Glomerular visceral epithelial cell (primary cell): ENCODE measurements around the gene FRYL.
A peak's percentile ranks its signal among the peaks of the same experiment; 100 is the strongest.

ENCODE experiments used
- DNase-seq: peaks from one replicate; pipeline ENCODE4 v3.0.0-alpha.2; 2016; ENCODE audit errors: extremely low spot score

FRYL gene

GRCh38 chr4:48557478-48557877 is 222.6 kb downstream of the FRYL start:
- DNase-seq = no peak

DNA sequence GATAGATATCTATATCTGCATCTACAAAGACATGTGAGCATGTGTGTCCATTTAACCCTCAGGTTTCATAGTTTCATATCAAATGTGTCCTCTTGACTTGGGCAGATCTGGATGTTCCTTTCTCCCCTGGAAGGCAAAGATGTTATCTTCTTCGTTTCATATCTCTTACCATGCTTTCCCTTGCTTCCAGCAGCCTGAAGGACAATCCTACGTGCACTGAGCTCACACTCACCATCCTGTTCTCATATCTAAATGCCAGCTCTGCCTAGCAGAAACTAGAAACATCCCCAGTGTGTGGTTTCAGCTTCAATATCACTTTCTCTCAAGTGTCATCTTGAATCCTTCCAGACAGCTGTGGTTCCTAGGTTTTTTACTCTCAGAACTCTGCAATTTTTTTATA is 223.8 kb downstream of the FRYL start:
- no peak for DNase-seq

DNA sequence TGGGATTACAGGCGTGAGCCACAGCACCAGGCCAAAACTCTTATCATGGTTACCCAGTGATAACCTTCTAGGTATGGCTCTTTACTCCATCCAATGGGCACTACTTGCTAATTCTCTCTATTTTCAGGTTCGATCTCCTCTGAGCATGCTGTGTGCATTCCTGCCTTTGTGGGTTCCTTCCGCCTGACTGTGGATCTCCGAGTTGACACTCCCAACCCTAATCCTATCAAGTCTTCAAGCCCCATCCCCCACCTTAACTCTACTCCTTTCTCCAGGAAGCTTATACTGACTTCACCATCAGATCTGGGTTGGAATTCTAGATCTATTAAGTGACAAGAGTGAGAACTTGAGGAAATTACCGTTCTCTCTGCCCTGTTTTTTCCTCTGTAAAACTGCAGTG is 225.5 kb downstream of the FRYL start:
- no peak for DNase-seq

DNA sequence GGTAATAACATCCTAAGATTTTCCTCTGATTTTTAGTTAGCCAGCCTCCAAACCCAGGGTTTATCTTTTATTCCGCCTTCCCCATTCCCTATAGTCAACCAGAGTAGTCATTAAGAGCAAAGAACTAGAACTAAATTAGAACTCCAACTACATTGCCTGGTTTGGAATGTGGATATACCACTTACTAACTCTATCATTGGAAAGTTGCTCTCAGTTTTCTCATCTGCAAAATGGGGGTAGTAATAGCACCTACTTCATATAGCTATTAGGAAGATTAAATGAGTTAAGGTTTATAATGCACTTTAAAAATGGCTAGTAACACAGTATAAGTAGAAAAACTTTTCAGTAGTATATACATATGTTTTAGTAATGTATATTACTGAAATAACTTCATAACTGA is 226.4 kb downstream of the FRYL start:
- no peak for DNase-seq

DNA sequence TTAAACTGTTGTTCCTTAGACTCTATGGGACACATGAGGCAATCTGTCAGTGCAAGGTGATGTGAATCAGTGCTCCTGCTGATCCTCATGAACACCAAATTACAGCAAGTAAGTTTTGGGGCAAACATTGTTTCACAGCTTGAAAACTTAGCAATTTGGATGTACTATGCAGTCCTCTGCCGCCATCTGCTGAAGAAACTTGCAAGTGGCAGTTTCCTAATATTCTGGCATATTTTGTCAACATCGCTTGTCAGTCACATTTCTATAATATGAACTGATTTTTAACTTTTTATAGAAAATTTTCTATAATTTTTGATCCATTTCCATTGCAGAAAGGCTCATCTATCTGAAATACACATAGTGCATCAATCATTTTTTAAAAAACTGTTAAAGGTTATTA is 233.7 kb downstream of the FRYL start:
- peak; percentile 39 for DNase-seq

DNA sequence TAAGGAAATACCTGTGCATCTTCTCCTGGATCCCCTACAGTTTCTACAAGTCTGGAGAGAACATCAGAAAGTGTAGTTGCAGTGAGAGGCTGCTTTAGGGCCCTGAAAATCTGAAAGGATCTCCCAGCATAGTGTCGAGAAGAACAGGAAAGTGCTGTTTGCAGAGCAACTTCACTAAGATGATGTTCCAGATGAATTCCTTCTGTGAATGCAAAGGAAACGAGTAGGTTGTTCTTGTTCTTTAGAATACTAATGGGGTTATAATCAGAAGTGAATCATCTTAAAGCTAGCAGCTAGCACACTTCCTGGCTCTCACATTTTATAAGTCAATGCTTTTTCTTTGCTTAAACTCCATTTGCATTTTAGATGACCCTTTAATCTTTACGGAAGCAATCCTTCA is 236.3 kb downstream of the FRYL start:
- no peak for DNase-seq

DNA sequence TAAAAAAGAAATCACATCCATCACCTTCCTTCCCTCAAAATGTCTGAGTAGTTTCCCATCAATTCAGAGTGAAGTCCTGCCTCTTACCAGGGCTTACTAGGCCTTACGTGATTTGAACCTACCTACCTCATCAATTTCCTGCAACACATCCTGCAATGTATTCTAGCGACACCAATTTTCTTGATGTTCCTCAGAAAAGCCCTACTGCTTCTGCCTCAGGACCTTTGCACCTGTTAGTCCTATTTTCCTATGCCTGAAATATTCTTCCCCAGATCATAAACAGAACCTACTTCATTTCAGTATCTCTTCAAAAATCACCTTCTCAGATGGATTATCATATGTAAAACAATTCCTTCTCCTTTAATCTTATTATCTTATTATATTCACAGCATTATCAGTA is 237.2 kb downstream of the FRYL start:
- DNase-seq = no peak

GRCh38 chr4:48539597-48539996 is 240.5 kb downstream of the FRYL start:
- no peak for DNase-seq

- DNase-seq = no peak
Measured at GRCh38 chr4:48538358-48538757, 241.7 kb downstream of the FRYL start.

DNA sequence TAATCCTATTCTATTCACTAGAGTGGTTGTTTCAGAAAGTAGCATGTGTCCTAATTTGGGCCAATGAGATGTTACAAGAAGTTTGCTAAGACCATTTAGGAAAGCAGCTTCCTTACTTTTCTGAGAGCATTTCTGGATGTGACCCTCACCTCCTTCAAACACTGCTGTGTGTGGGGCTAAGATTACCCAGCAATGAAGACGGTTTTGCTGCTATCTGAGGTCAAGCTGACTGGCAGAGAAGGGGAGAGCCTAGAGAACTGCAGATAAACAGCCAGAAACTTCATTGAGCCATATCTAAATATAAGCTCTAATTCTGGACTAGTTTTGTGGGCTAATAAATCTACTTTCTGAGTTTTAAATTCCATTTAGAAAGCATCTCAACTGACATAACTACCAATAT is 253.7 kb downstream of the FRYL start:
- no peak for DNase-seq

- no peak for DNase-seq
Measured at GRCh38 chr4:48518143-48518542, 261.9 kb downstream of the FRYL start.

GRCh38 chr4:48509543-48509942 is 270.5 kb downstream of the FRYL start:
- DNase-seq = no peak

DNA sequence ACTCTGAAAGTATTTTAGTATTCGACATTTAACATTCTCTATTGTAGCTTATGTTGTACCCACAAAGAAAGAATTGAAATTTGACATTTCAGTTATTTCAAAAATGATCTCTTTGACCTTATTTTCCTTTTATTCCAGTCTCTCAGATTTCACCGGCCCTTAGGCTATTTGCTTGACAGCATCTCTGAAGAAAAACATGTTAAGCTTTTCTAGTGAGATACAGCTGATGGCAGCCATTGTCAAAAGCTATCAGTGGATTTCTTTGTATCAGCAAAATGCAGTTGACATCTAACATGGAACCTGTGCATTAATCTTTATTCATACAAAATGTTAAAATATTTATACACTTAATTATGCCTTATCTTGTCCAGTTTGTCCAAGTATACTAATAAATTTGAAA is 273.4 kb downstream of the FRYL start:
- no peak for DNase-seq

DNA sequence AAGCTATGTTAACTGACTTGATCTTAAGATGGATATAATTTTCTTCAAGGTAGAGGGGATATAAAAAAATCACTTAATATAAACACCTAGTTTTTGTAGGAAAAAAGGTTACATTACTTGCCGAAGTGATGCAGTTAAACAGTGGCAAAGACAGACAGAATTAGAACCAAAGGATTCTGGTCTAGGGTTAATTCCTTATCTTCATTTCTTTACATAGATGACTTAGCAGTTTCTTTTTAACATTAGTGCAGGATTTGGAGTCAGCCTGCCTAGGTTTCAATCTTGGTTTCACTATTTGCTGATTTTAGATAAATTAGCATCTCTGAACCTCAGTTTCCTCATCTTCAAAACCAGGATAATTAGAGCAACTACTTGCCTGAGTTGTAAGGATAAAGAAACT is 275.7 kb downstream of the FRYL start:
- DNase-seq = no peak

DNA sequence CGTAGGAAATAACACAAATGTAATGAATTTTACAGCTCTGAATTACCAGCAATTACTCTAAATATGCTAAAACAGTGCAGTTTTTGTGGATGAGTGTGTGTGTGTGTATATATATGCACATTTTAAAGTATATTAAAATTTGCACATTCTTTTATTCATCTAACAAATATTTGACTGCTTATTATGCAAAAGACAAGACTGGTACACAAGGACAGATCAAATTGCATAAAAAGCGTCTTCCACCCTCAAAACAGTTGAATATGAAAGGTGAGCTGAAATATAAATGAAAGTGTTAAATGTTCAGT is 276.1 kb downstream of the FRYL start:
- no peak for DNase-seq

- DNase-seq = no peak
Measured at GRCh38 chr4:48503233-48504025, 276.6 kb downstream of the FRYL start.

DNA sequence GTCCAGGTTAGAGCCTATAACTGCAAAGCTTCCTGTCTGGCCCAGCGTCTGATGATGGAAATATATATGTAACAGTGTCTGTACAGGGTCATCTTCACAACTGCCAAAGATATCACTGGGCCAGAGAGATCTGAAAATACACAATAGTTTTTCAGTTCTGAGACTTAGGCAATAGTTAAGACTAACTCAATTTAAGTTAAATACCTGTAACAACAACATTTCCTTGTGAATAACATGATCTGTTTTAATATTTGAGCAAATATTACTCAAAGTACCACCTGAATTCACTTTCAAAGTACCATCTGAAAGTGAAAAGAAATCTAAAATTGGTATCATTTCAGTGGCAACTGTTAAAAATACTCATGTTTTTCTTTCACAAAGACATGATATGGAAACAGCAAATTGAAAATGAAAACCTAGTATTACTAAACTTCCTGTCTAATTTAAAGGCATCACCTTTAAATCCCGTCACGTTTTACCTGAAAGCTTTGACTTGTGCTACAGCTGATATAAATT is 280.5 kb downstream of the FRYL start:
- DNase-seq = no peak

- DNase-seq = no peak
Measured at GRCh38 chr4:48498895-48499294, 281.2 kb downstream of the FRYL start.

DNA sequence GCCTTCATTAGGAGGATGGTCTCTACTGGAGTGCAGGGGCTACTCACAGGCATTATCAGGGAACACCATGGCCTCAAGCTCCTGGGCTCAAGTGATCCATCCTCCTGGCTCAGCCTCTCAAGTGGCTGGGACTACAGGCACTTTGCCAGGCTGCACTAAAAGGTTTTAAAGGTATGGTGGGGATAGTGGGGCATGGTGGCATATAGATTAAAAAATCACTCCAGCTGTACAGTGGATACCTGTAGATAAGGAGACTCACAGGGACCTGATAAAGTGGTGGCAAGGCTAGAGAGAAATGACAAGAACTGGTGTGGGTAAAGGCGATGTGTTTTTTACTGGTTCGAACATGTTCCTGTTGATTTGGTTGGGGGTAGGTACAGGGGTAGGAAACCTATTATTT is 284.1 kb downstream of the FRYL start:
- no peak for DNase-seq

DNA sequence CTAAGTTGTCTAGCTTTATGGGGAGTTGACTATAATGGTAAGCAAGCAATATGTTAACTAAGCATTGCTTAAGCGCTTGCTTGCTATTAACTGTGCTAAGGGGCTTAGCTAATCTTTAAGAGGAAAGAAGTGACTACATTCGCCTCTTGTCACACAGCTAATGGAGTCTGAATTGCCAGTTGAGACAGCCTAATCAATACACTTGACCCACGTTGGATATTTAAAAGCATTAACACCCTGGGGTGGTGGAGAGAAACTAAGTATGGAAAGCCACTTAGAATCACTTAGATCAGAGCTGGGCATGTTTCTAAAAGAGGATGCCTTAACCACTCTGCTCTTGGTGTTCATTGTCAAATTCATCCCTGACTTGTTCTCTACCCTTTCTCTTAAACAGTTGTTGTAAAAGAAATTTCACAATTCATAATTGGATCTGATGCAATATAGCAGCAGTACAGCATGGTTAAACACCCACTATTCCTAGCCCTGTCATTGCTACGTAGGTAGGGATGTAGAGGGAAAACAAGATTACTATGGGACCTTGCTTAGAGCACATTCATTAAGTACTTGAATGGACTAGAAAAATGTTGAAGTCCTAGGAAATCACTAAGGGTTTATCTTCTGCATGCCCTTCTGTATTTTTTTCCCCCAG is 286.5 kb downstream of the FRYL start:
- no peak for DNase-seq

DNA sequence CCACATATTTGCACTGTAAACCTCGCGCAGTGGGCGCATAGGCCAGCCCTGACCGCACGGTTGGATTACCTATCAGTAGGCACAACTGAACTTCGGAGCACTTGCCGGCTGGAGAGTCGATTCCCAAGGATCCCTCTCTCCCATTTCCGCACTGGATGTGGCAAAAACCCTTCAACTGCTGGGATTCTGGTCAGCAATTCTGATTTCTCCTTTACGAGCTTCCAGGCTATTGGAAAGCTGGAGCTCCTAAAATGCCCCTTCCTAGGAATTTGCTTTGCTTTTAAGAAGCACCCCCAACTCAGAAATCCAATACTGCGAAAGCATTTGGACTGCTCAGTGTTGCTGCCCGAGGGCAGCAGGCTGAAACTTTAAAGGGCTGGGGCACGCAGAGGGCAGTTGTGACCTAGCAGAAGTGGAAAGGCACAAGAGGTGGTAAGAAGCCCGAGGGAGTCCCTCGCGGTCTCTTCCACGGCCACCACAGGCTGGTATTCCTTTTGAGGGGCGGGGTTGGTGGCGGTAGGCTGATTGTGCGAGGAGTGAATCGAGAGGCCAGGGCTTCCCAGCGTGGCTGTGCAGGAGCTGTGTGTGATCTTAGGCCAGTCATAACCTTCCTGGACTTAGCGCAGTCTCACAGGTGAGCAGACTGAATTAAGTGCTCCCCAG is 288.4 kb downstream of the FRYL start:
- no peak for DNase-seq

DNA sequence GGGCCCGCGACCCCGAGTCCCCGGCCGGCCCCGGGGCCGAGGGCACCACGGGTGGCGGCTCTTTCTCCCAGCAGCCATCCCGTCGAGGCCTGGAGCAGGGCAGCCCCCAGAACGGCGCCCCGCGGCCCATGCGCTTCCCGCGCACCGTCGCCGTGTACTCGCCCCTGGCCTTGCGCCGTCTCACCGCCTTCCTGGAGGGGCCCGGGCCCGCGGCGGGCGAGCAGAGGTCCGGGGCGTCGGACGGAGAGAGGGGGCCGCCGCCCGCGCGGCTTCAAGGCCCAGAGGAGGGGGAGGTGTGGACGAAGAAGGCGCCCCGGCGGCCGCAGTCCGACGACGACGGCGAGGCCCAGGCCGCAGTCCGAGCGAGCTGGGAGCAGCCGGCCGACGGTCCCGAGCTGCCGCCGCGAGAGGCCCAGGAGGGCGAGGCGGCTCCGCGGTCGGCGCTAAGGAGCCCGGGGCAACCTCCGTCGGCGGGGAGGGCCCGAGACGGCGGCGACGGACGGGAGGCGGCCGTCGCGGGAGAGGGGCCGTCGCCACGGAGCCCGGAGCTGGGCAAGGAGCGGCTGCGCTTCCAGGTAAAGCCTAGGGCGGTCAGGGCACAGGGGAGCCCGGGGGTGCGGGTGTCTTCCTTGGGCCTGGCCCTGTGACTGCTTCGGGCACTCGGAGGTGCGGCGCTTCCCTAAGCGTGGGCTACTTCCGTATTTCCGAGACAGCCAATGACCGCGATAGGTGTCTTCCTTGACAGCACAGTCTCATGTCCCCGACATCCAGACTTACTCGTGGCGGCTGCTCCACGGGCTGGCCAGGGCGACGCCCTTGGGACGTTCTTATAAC is 289.2 kb downstream of the FRYL start:
- DNase-seq = no peak
